22Rv1 (cell line): ENCODE data around the gene IRF7.

Experiments
- H3K27ac ChIP-seq: fragments of 450-650 bp; 2 replicates; pipeline ENCODE4 v1.5.1; 2017
- ZFX ChIP-seq: fragments of 450-650 bp; IDR thresholded peaks from 2 replicates; pipeline ENCODE4 v1.6.1; 2017; ENCODE audit warnings: antibody characterized with exemption, borderline replicate concordance
- TF ChIP-seq, protein P1 (sequence below): fragments of 450-650 bp; IDR thresholded peaks from 2 replicates; pipeline ENCODE4 v1.5.1; 2017; ENCODE audit warnings: mild to moderate bottlenecking

IRF7 gene

DNA sequence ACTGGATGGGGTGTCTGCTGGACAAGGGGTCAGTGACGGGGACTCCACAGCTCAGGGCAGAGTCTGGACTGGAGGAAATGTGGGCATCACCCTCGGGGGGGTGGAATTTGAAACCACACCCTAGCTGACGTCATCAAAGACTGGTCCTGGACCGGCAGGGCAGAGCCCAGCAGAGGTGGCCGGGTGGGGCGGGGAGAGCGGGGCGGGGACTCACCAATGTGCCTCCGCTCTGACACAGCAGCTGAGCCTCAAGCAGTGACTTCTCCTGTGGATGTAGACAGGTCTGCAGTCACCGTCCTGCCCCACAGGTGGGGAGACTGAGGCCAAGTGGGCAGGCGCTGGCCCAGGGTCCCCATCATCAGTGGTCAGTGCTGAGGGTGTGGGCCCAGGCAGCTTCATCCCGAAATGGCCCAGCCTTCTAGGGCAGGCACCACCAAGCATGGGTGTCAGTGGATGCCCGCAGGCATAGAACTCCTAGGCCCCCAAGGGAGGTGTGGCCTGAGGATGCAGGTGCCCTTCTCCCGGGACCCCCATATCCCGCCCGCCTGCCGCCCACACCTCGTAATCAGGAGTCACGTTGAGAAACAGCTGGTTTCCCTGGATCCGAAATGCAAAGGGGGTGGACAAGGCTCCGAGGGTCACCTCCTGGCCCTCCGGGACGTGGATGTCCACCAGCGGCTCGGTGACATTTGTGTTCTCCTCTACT lies 8.4 kb upstream of the IRF7 start:
- no peak overlapping the region for H3K27ac ChIP-seq
- no peak for TF ChIP-seq ZFX
- TF ChIP-seq, protein P1, sequence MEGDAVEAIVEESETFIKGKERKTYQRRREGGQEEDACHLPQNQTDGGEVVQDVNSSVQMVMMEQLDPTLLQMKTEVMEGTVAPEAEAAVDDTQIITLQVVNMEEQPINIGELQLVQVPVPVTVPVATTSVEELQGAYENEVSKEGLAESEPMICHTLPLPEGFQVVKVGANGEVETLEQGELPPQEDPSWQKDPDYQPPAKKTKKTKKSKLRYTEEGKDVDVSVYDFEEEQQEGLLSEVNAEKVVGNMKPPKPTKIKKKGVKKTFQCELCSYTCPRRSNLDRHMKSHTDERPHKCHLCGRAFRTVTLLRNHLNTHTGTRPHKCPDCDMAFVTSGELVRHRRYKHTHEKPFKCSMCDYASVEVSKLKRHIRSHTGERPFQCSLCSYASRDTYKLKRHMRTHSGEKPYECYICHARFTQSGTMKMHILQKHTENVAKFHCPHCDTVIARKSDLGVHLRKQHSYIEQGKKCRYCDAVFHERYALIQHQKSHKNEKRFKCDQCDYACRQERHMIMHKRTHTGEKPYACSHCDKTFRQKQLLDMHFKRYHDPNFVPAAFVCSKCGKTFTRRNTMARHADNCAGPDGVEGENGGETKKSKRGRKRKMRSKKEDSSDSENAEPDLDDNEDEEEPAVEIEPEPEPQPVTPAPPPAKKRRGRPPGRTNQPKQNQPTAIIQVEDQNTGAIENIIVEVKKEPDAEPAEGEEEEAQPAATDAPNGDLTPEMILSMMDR, result no peak

DNA sequence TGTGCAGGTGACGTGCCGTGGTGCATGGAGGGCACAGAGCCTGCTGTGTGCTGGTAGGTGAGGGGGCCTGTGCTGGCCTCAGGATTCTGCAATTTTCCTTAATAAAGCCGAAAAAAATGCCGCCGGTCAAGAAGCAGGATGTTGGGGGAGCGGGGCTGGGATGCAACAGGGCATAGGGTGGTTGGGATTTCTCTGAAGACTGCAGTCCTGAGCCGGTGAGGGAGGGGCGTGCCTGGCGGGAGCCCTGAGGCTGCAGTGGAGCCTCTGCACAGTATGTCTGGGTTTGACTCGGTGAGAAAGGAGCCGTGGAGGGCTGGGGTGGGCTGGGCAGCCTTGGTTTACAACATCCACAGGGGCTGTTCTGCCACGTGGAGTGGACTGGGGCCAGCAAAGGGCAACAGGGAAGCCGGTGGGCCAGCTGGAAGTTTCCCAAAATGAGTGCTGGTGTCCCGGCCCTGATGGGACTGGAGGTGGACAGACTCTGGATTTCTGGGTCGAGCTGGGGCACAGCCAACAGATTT lies 7.7 kb upstream of the IRF7 start:
- H3K27ac ChIP-seq, result 0 out of 2 replicates have a peak overlapping the region, but pooled peaks have one; percentile 15
- TF ChIP-seq ZFX, result no peak
- TF ChIP-seq, protein P1, result no peak

DNA sequence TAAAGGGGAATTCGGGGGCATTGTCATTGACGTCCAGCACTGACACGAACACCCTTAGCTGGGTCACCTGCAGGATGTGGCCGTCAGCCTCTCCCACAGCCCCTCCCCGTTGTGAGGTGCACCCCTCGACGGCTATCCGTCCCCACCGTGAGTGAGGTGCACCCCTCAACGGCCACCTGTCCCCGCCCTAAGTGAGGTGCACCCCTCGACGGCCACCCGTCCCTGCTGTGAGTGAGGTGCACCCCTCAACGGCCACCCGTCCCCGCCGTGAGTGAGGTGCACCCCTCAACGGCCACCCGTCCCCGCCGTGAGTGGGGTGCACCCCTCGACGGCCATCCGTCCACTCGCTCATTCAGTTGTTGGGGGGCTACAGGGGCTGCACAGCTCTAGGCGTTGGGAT lies 6.1 kb upstream of the IRF7 start:
- no peak overlapping the region for H3K27ac ChIP-seq
- no peak for TF ChIP-seq ZFX
- TF ChIP-seq, protein P1, result no peak

DNA sequence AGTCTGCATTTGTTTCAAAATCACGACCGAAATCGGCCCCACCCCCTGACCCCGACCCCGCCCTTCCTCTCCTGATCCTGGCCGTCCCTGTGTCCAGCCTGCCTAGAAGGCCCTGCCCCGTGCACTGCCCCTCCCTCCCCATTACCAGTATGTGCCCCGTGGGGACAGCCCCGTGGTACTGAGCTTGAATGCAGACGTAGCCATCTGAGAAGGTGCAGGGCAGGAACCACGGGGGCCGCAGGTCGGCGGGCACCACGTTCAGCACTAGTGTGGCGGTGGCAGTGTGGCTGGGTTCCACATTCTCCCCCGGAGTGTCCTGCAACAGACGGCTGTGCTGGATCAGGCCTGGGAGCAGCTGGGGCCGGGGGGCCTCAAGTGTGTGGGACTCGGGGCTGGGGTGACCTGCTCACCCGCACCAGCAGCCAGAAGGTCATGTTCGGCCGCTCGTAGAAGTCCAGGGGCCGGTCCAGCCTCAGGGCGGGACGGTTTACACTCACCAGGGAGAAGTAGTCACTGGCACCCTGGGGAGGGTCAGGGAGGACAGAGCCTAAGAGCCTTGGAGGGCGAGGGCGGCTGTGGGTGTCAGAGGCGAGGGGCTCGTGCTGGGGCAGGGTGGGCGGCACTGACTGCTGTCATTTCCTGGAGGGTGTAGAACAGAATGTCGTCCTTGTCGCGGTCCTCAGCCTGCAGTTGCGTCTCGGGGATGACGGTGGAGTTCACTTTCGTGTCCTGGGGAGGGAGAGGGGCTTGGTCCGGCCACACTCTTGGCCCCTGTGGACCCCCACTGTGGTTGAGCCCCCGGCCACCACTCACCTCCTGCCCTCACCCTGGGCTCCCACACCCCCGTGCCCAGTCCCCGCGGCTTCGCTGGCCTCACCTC lies 5.4 kb upstream of the IRF7 start:
- H3K27ac ChIP-seq, result no peak overlapping the region
- TF ChIP-seq, protein P1, result no peak
- TF ChIP-seq ZFX, result no peak

DNA sequence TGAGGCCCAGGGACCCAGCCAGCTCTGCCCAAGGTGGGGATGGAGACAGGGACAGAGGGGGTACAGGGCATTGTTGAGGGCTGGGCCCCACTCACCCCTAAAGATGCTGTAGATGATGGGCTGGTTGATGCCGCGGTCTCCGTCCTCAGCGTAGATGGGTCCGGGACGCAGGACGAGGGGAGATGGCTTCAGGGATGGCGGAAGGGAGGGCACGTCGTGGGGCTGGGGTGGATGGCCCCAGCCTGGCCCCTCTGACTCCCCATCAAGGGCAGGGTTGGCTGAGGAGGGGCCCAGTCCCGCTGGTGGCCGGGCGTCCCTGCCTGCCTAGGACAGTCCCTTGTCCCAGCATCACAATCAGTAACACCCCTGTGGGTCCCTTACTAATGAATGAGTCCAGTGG lies 4.5 kb upstream of the IRF7 start:
- no peak overlapping the region for H3K27ac ChIP-seq
- no peak for TF ChIP-seq ZFX
- TF ChIP-seq, protein P1, result no peak

DNA sequence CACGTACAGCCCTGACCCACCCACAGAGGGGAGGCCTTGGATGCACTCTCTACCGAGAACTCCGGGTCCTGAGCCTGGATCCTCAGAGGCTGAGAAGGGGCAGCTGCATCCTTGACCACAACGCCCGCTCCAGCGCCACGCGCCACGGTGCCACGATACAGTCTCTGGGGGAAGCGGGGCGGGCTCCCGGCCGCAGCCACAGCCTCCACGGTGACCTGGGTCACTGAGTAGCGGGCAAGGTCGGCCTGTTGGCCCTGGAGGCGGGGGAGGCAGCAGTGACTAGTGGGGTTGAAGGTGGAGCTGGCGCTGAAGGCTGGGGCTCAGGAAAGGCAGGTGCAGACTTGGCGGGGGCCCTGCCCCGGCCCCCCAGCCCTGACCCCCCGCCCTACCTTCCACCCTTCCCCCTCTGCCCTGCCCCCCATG lies 3.9 kb upstream of the IRF7 start:
- TF ChIP-seq, protein P1, result no peak
- H3K27ac ChIP-seq, result no peak overlapping the region
